K562 (cell line): ENCODE results near the gene MEF2C. TPM values are rescaled to one million over a fixed set of nuclear protein-coding genes. Genes with fewer than 3 reads are reported as not detected.

ENCODE experiments used
- ATAC-seq: fragments of 200-7000 bp; cut with Tn5 transposase; 3 replicates; pipeline ENCODE4 v1.9.1; 2020; ENCODE audit warnings: moderate library complexity
- BruUV-seq: library from RNA; stranded (reverse); fragments of 400-500 nt; replicated peaks from 2 replicates; lab custom pipeline; 2021; lab: Mats Ljungman, UMichigan
- CTCF ChIA-PET: fragments of 300-600 bp; formaldehyde crosslinking; extraction: SDS; loops from one replicate; lab custom pipeline; 2021; ENCODE audit warnings: low intra/inter-chr PET ratio; lab: Yijun Ruan, JAX
- POLR2A ChIA-PET: fragments of 300-600, 350-650 bp; sonication (Branson Sonifier 250); formaldehyde crosslinking; extraction: SDS; loops from one replicate; lab custom pipeline; 2021; ENCODE audit warnings: antibody characterized with exemption, inconsistent platforms; lab: Yijun Ruan, JAX
- DNase-seq, 4 experiments: peaks; one replicate each; pipeline versions ENCODE4 v3.0.0 to v3.0.0-alpha.2; 2011 to 2018; ENCODE audit warnings: low spot score in 3 of 4, mixed read lengths in 3 of 4; ENCODE audit errors: extremely low read depth in 1 of 4
- FAIRE-seq: peaks from 2 replicates; lab custom pipeline; 2011; peaks lifted over from hg19 to GRCh38; lab: Jason Lieb, UNC
- H2AFZ ChIP-seq: 2 replicates; pipeline ENCODE4 v1.6.0; 2011; ENCODE audit warnings: low read depth, low read length, control low read depth, inconsistent platforms
- H3K27ac ChIP-seq: fragments of 200-600 bp; 3 replicates; pipeline ENCODE4 v1.8.0; 2011; ENCODE audit warnings: low read depth, mild to moderate bottlenecking, control low read depth, inconsistent platforms, low read length, moderate library complexity, mixed read lengths; ENCODE audit errors: extremely low read depth
- H3K27me3 ChIP-seq, 2 experiments: fragments of 300-600 bp in 1 of 2; 2 replicates in 1 of 2; 3 replicates in 1 of 2; pipeline versions ENCODE4 v1.6.0 to v1.8.0; 2011; ENCODE audit warnings: inconsistent platforms in 2 of 2, low read length in 2 of 2, mild to moderate bottlenecking in 1 of 2, mixed read lengths in 1 of 2, moderate library complexity in 1 of 2; ENCODE audit not compliant: control insufficient read depth in 2 of 2, insufficient read depth in 2 of 2
- H3K36me3 ChIP-seq: fragments of 300-600 bp; 3 replicates; pipeline ENCODE4 v1.8.0; 2011; ENCODE audit warnings: mild to moderate bottlenecking, low read length, inconsistent platforms; ENCODE audit not compliant: control insufficient read depth, insufficient read depth
- H3K4me1 ChIP-seq, 2 experiments: fragments of 200-600 bp in 1 of 2; replicated peaks in 1 of 2; 2 replicates in 1 of 2; 3 replicates in 1 of 2; pipeline versions ENCODE4 v1.5.1 to v1.8.0; 2011; ENCODE audit warnings: inconsistent platforms in 2 of 2, low read length in 2 of 2, mild to moderate bottlenecking in 1 of 2, mixed read lengths in 1 of 2, moderate library complexity in 1 of 2; ENCODE audit not compliant: control insufficient read depth in 2 of 2, insufficient read depth in 2 of 2
- H3K4me2 ChIP-seq: 2 replicates; pipeline ENCODE4 v1.6.1; 2011; ENCODE audit warnings: low read length, control low read depth, inconsistent platforms, mixed read lengths; ENCODE audit not compliant: insufficient read depth
- H3K4me3 ChIP-seq: fragments of 200-600 bp; sonication (generic), shearing (Covaris generic); 2 replicates; pipeline ENCODE4 v1.5.1; 2016; ENCODE audit warnings: control low read depth, inconsistent platforms
- H3K79me2 ChIP-seq: fragments of 200-600 bp; 3 replicates; pipeline ENCODE4 v1.8.0; 2011; ENCODE audit warnings: low read length, inconsistent platforms; ENCODE audit not compliant: control insufficient read depth, insufficient read depth
- H3K9ac ChIP-seq, 2 experiments: 2 replicates each; pipeline versions ENCODE4 v1.6.0 to v1.6.1; 2011; ENCODE audit warnings: low read depth in 2 of 2, low read length in 2 of 2, control low read depth in 1 of 2, inconsistent platforms in 1 of 2, mild to moderate bottlenecking in 1 of 2, mixed read lengths in 1 of 2; ENCODE audit not compliant: insufficient read depth in 1 of 2
- H3K9me1 ChIP-seq: one replicate; pipeline ENCODE4 v1.6.0; 2011; ENCODE audit warnings: inconsistent platforms, mild to moderate bottlenecking, low read length, moderate library complexity; ENCODE audit not compliant: control insufficient read depth, insufficient read depth
- H3K9me3 ChIP-seq: replicated peaks from 2 replicates; pipeline ENCODE4 v1.5.1; 2011; ENCODE audit warnings: low read depth, low read length, inconsistent platforms; ENCODE audit not compliant: control insufficient read depth, insufficient read depth
- H4K20me1 ChIP-seq: replicated peaks from 2 replicates; pipeline ENCODE4 v1.6.1; 2011; ENCODE audit warnings: low read length, inconsistent platforms, mixed read lengths; ENCODE audit not compliant: control insufficient read depth, insufficient read depth
- BDP1 ChIP-seq: IDR thresholded peaks from 3 replicates; pipeline ENCODE4 v1.6.1; 2011; ENCODE audit not compliant: insufficient read length, insufficient read depth
- ETS1 ChIP-seq: conservative IDR thresholded peaks from 2 replicates; pipeline ENCODE4 v1.6.1; 2011; ENCODE audit warnings: low read depth, mild to moderate bottlenecking, low read length; ENCODE audit not compliant: control insufficient read depth
- HOXB6 ChIP-seq: fragments of 250-450 bp; sonication (Bioruptor Pico); IDR thresholded peaks from 2 replicates; pipeline ENCODE4 v1.5.1; 2022; ENCODE audit warnings: mild to moderate bottlenecking, borderline replicate concordance
- MYC ChIP-seq, 2 experiments: fragments of 250-450 bp in 1 of 2; sonication (Bioruptor Pico) in 1 of 2; IDR thresholded peaks; 2 replicates each; pipeline versions ENCODE4 v1.5.1 to v1.6.1; 2012 to 2021; ENCODE audit warnings: low read depth in 2 of 2, borderline replicate concordance in 1 of 2, improper control_type of control experiment in 1 of 2, low read length in 1 of 2, mild to moderate bottlenecking in 1 of 2, moderate library complexity in 1 of 2
- POLR2AphosphoS2 ChIP-seq: IDR thresholded peaks from 2 replicates; pipeline ENCODE4 v1.6.1; 2012; ENCODE audit warnings: low read length, improper control_type of control experiment
- RFX1 ChIP-seq: fragments of 450-650 bp; IDR thresholded peaks from 2 replicates; pipeline ENCODE4 v1.6.1; 2016; ENCODE audit warnings: mild to moderate bottlenecking, moderate library complexity
- WGBS: fragments of 100-300 bp; shearing (Covaris generic); methylation state at CpG from one replicate; pipeline ENCODE4 v1.1.6; 2016; ENCODE audit warnings: low coverage, mixed read lengths; ENCODE audit not compliant: insufficient coverage; ENCODE audit errors: missing lambda C conversion rate; 5-methylcytosine and 5-hydroxymethylcytosine counted together
- in situ Hi-C: fragments of 300-500 bp; cut with MboI; formaldehyde crosslinking; loops from 4 replicates; pipeline ENCODE4 v1.15.0; 2018; ENCODE audit warnings: inconsistent platforms, mixed read lengths
- intact Hi-C: fragments of 100-400 bp; cut with micrococcal nuclease; formaldehyde crosslinking; loops from 2 replicates; pipeline ENCODE4 v1.14.2; 2022
- polyA plus RNA-seq, 8 experiments: library from polyadenylated mRNA; depleted of rRNA in 4 of 8; stranded (reverse) in 5 of 8; unstranded in 3 of 8; fragments of >200 nt; fragmentation: Nextera tagmentation in 2 of 8; fragmentation: Illumina TruSeq in 1 of 8; extraction: Ambion mirVana in 2 of 8; extraction: Trizol in 1 of 8; gene quantifications; 2 replicates each; pipeline versions ENCODE4 v1.2.1 to v1.2.3, GENCODE V29; 2011 to 2014; ENCODE audit warnings: inconsistent platforms in 1 of 8, missing spikeins in 1 of 8
- total RNA-seq, 7 experiments: library from RNA; depleted of rRNA in 6 of 7; stranded (reverse); fragments of >200 nt in 6 of 7; fragmentation: Illumina TruSeq in 2 of 7; extraction: Trizol in 2 of 7; gene quantifications; 2 replicates each; pipeline versions ENCODE4 v1.2.1 to v1.2.3, GENCODE V29; 2011 to 2021; ENCODE audit warnings: low replicate concordance in 1 of 7
- TF ChIP-seq, protein P1 (sequence below): fragments of 450-650 bp; IDR thresholded peaks from 2 replicates; pipeline ENCODE4 v1.6.1; 2016; ENCODE audit warnings: low read depth

MEF2C gene
- total and polyA plus RNA-seq, 9 of the 15 experiments (the other 6 are each of a cell fraction or from before 2014, with no cell fraction given) = 25.1 to 67.8 (median 58.3) TPM

DNA sequence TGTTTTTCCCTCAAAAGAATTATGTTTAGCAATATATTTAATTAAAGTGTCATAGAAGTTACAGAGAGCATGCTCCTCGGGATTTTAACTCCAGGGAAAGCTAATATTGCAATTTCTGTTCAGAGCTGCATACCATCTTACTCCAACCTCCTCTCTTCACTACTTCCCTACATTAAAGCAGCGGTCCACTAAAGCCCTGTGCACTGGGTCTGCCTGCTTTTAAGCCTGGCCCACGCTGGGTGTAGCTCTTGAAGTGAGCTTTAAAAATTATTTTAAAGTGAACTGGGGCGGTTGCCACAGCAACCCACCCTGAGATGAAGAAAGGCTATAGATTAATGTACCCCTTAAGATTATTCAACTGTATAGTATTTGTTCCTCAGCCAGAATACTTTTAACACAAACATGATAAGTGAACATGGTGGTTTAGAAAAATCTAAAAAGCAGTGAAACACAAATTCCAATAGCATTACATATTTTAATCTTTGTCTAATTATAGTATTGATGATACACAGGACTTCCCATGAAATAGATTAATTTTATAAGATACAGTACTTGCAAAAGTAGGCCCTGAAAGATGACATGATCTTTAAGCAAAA lies 3.9 kb upstream of the MEF2C start:
- H2AFZ ChIP-seq = peak overlapping the region; percentile 26; the same call in 1 of the 2 replicates
- CTCF ChIA-PET = no interaction called here
- no peak overlapping the region for H3K9ac ChIP-seq

More for the DNA sequence above, 3.9 kb upstream of the MEF2C start:
- TF ChIP-seq, protein P1, sequence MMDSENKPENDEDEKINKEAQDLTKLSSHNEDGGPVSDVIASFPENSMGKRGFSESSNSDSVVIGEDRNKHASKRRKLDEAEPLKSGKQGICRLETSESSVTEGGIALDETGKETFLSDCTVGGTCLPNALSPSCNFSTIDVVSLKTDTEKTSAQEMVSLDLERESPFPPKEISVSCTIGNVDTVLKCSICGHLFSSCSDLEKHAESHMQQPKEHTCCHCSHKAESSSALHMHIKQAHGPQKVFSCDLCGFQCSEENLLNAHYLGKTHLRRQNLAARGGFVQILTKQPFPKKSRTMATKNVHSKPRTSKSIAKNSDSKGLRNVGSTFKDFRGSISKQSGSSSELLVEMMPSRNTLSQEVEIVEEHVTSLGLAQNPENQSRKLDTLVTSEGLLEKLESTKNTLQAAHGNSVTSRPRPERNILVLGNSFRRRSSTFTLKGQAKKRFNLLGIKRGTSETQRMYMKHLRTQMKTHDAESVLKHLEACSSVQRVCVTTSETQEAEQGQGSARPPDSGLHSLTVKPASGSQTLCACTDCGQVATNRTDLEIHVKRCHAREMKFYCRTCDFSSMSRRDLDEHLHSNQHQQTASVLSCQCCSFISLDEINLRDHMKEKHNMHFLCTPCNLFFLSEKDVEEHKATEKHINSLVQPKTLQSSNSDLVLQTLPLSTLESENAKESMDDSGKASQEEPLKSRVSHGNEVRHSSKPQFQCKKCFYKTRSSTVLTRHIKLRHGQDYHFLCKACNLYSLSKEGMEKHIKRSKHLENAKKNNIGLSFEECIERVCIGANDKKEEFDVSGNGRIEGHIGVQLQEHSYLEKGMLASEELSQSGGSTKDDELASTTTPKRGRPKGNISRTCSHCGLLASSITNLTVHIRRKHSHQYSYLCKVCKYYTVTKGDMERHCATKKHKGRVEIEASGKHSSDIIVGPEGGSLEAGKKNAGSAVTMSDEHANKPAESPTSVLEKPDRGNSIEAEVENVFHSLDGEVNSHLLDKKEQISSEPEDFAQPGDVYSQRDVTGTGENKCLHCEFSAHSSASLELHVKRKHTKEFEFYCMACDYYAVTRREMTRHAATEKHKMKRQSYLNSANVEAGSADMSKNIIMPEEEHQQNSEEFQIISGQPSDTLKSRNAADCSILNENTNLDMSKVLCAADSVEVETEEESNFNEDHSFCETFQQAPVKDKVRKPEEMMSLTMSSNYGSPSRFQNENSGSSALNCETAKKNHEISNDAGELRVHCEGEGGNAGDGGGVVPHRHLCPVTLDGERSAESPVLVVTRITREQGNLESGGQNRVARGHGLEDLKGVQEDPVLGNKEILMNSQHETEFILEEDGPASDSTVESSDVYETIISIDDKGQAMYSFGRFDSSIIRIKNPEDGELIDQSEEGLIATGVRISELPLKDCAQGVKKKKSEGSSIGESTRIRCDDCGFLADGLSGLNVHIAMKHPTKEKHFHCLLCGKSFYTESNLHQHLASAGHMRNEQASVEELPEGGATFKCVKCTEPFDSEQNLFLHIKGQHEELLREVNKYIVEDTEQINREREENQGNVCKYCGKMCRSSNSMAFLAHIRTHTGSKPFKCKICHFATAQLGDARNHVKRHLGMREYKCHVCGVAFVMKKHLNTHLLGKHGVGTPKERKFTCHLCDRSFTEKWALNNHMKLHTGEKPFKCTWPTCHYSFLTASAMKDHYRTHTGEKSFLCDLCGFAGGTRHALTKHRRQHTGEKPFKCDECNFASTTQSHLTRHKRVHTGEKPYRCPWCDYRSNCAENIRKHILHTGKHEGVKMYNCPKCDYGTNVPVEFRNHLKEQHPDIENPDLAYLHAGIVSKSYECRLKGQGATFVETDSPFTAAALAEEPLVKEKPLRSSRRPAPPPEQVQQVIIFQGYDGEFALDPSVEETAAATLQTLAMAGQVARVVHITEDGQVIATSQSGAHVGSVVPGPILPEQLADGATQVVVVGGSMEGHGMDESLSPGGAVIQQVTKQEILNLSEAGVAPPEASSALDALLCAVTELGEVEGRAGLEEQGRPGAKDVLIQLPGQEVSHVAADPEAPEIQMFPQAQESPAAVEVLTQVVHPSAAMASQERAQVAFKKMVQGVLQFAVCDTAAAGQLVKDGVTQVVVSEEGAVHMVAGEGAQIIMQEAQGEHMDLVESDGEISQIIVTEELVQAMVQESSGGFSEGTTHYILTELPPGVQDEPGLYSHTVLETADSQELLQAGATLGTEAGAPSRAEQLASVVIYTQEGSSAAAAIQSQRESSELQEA = no peak
- TF ChIP-seq MYC (IDR thresholded peaks at IDR 0.05; ENCODE audit: low read depth, low read length) (no peak), MYC (CRISPR knock-in tag; IDR thresholded peaks at IDR 0.05; ENCODE audit: borderline replicate concordance, low read depth) (no peak), POLR2AphosphoS2 (no peak), BDP1 (no peak), RFX1 (peak; percentile 47; the same call in 1 of the 2 replicates), HOXB6 (no peak), ETS1 (no peak)
- DNase-seq (no peak), FAIRE-seq (no peak), ATAC-seq (no peak)
- H3K27ac ChIP-seq = no peak overlapping the region
- peaks cover 3 to 8% of the 10 kb centered on the region in 2 experiments; a peak in 4 of 5 replicates for H3K4me1 ChIP-seq
- BruUV-seq = no TSS peak
- intact Hi-C loops = loop anchor here (10.0 kb wide), 1 partner anchor 158 kb away; no protein-coding TSS in a partner anchor
- H3K9me3 ChIP-seq = no peaks in the 10 kb centered on the region
- in situ Hi-C loops = no loop called here
- no peak overlapping the region for H3K4me3 ChIP-seq
- no peaks in the 10 kb centered on the region for H3K36me3 ChIP-seq
- no peaks in the 10 kb centered on the region for H3K9me1 ChIP-seq
- WGBS = 42% methylated on average over 4 of the region's 4 CpGs
- H3K27me3 ChIP-seq = no peaks in the 10 kb centered on the region
- no peaks in the 10 kb centered on the region for H4K20me1 ChIP-seq
- no peak overlapping the region for H3K4me2 ChIP-seq
- POLR2A ChIA-PET = no interaction called here
- H3K79me2 ChIP-seq = peaks cover 32% of the 10 kb centered on the region
